ENCODE results near the gene RNF121. TPM values are rescaled to one million over a fixed set of nuclear protein-coding genes. Genes with fewer than 3 reads are reported as not detected.
A peak's percentile ranks its signal among the peaks of the same experiment; 100 is the strongest.

RNF121 gene
- total RNA-seq, 1 donor from 2014 or later = 55.4 TPM

- no peak for DNase-seq (ENCODE audit: low spot score in 2 of 2, unreplicated experiment in 2 of 2)
- Mint-ChIP-seq H3K36me3 (peaks cover 25% of the 10 kb centered on the region), H3K4me1 (no peaks in the 10 kb centered on the region), H3K27me3 (ENCODE audit: low read depth) (no peaks in the 10 kb centered on the region), H3K9me3 (no peaks in the 10 kb centered on the region), H3K27ac (no peak overlapping the region), H3K4me3 (no peak overlapping the region)
- TF ChIP-seq CTCF (IDR thresholded peaks at IDR 0.05; ENCODE audit: unreplicated experiment) = no peak
These were observed 80.3 kb downstream of the RNF121 start for GRCh38 chr11:72009156-72009555.

GRCh38 chr11:72010529-72011233, 81.8 kb downstream of the RNF121 start:
- H3K27me3 Mint-ChIP-seq (ENCODE audit: low read depth) = no peaks in the 10 kb centered on the region
- no peak for DNase-seq (ENCODE audit: low spot score in 2 of 2, unreplicated experiment in 2 of 2)
- H3K4me1 Mint-ChIP-seq = no peaks in the 10 kb centered on the region
- no peak for TF ChIP-seq CTCF (IDR thresholded peaks at IDR 0.05; ENCODE audit: unreplicated experiment)
- H3K9me3 Mint-ChIP-seq = no peaks in the 10 kb centered on the region
- no peak overlapping the region for H3K4me3 Mint-ChIP-seq
- H3K36me3 Mint-ChIP-seq = peaks cover 36% of the 10 kb centered on the region
- H3K27ac Mint-ChIP-seq = no peak overlapping the region

DNA sequence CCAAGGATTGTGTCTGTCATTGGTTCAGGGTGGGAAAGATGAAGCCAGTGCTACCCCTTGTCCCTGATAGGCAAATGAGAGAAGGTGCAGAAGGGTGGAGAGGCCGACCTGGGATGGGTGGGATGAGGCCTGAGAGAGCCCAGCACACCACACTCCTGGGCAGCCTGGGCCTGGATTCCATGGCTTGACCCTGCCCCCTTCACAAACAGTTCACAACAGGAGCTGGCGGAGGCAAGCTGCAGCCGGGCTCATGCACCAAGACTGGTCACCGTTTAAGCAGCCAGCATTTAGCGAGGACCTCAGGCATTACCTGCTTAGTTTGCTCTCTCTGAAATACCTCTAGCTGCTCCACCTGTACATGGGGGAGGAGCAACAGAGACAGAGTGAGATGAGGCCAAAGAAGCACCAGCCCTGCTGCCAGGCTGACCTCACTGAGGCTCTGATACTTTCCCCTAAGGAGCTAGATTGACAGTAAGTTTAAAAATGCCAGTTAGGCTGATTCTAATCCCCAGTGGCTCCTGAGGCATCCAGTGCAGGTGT, 83.3 kb downstream of the RNF121 start:
- Mint-ChIP-seq H3K36me3 (peaks cover 42% of the 10 kb centered on the region), H3K27ac (peak overlapping the region; percentile 47), H3K9me3 (no peaks in the 10 kb centered on the region), H3K27me3 (ENCODE audit: low read depth) (no peaks in the 10 kb centered on the region), H3K4me1 (no peaks in the 10 kb centered on the region), H3K4me3 (no peak overlapping the region)
- DNase-seq (ENCODE audit: low spot score in 2 of 2, unreplicated experiment in 2 of 2) = no peak
- no peak for TF ChIP-seq CTCF (IDR thresholded peaks at IDR 0.05; ENCODE audit: unreplicated experiment)

DNA sequence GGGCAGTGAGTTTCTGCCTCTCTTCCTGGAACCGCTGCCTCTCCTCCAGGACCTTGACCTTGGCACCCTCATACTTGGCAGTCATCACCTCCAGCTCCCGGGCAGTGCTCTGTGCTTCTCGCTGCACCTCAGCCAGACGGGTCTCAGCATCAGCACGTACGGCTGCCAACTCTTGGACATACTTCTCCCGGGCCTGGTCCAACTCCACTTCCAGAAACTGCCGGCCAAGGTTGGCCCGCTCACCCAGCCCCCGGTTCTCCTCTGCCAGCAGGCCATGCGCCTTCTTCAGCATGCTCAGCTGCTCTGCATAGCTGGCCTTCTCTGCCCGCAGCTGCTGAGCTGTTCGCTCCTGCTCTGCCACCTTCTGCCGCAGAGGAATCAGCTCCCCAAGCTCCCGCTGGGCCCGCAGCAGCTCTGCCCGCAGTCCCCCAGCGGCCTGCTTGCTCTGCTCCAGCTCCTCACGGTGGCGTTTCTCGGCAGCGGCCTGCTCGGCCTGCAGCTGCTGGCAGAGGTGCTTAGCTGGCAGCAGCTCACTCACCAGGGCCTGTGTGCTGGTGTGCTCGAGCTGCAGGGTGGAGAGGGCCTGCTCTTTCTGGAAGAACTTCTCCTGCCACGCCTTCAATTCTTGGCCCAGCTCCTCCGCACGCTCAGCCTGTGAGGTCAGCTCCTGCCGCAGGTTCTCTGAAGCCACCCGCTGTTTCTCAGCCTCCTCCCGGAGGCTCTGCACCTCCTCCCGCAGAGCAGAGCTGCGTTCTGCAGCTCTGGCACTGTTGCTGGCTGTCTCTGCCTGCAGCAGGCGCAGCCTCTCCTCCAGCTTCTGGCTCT, 84.3 kb downstream of the RNF121 start:
- Mint-ChIP-seq H3K4me3 (no peak overlapping the region), H3K36me3 (peaks cover 43% of the 10 kb centered on the region), H3K9me3 (no peaks in the 10 kb centered on the region), H3K4me1 (no peaks in the 10 kb centered on the region), H3K27me3 (ENCODE audit: low read depth) (no peaks in the 10 kb centered on the region), H3K27ac (no peak overlapping the region)
- no peak for TF ChIP-seq CTCF (IDR thresholded peaks at IDR 0.05; ENCODE audit: unreplicated experiment)
- no peak for DNase-seq (ENCODE audit: low spot score in 2 of 2, unreplicated experiment in 2 of 2)

DNA sequence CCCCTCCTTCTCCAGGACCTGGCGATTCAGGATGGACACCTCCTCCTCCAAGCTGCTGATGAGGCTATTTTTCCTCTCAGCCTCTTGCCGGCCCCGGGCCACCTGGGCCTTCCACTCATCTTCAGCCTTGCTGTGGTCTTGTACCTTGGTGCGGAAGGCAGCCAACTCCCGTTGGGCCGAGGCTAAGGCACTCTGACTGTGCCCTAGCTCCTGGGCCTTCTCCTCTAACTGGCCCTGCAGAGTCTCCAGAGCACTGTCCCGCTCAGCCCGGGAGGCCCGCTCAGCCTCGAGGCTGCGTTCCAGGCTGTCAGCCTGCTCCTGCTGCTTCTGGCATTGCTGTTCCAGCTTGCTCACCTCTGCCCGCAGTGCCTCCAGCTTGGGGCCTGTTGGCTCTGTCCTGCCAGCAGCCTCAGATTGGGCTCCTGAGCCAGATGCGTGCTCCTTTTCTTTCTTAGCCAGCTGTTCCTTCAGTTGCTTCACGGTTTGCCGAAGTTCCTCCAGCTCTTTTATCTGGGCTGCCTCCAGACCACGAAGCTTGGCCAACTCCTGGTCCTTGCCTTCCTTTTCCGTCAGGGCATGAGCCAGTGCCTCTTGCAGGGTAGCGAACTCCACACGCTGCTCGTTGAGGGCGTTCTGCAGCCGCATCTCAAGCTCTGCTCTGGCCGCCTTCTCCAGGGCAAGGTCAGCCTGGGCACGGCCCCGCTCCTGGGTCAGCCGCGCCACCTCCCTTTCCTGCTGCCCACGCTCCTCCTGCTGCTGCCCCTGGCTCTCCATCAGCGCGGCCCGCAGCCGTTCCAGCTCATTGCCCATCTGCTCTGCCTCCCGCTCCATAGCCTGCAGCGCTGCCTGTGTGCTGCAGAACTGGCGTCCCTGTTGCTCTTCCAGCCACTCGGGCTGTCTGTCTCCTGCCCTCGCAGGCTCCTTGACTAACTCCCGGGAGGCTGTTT, 85.2 kb downstream of the RNF121 start:
- H3K27me3 Mint-ChIP-seq (ENCODE audit: low read depth) = no peaks in the 10 kb centered on the region
- H3K4me1 Mint-ChIP-seq = no peaks in the 10 kb centered on the region
- no peak for TF ChIP-seq CTCF (IDR thresholded peaks at IDR 0.05; ENCODE audit: unreplicated experiment)
- no peaks in the 10 kb centered on the region for H3K9me3 Mint-ChIP-seq
- peak overlapping the region; percentile 39 for H3K27ac Mint-ChIP-seq
- H3K4me3 Mint-ChIP-seq = no peak overlapping the region
- DNase-seq (ENCODE audit: low spot score in 2 of 2, unreplicated experiment in 2 of 2) = no peak
- H3K36me3 Mint-ChIP-seq = peaks cover 50% of the 10 kb centered on the region

Measured in mesothelial cell of epicardium (in vitro differentiated cells).